Activated CD4-positive, alpha-beta T cell treated with anti-CD3 and anti-CD28 coated beads for 36 hours (primary cell): Measurements from ENCODE around the gene TBCA. TPM values are rescaled to one million over a fixed set of nuclear protein-coding genes. Genes with fewer than 3 reads are reported as not detected.

Experiments used
- ATAC-seq: fragments of 200-7000 bp; cut with Tn5 transposase; one replicate; pipeline ENCODE4 v1.10.0; 2021; ENCODE audit warnings: mild to moderate bottlenecking, moderate library complexity
- CTCF ChIA-PET: fragments of 350-600 bp; sonication (Branson Sonifier 250); formaldehyde crosslinking; loops from one replicate; lab custom pipeline; 2021; ENCODE audit warnings: antibody characterized with exemption; lab: Charles Lee
- POLR2A ChIA-PET: fragments of 350-600 bp; sonication (Branson Sonifier 250); formaldehyde crosslinking; loops from one replicate; lab custom pipeline; 2021; ENCODE audit warnings: antibody characterized with exemption, inconsistent platforms; lab: Charles Lee
- DNase-seq: peaks from one replicate; pipeline ENCODE4 v3.0.0-alpha.2; 2020
- H3K27ac Mint-ChIP-seq: one replicate; pipeline ENCODE4 v1.8.0; 2021; ENCODE audit warnings: mixed read lengths
- H3K27me3 Mint-ChIP-seq: one replicate; pipeline ENCODE4 v1.8.0; 2021; ENCODE audit warnings: mixed read lengths
- H3K36me3 Mint-ChIP-seq: one replicate; pipeline ENCODE4 v1.8.0; 2021; ENCODE audit warnings: low read depth, mixed read lengths
- H3K4me1 Mint-ChIP-seq: one replicate; pipeline ENCODE4 v1.8.0; 2021; ENCODE audit warnings: mixed read lengths
- H3K4me3 Mint-ChIP-seq: one replicate; pipeline ENCODE4 v1.8.0; 2021; ENCODE audit warnings: mild to moderate bottlenecking, moderate library complexity, mixed read lengths
- H3K9me3 Mint-ChIP-seq: one replicate; pipeline ENCODE4 v1.8.0; 2021; ENCODE audit warnings: low read depth, mixed read lengths
- intact Hi-C, 2 experiments: fragments of 100-400 bp; cut with DNase I in 1 of 2; cut with micrococcal nuclease in 1 of 2; formaldehyde crosslinking; loops; one replicate each; pipeline versions ENCODE4 v1.14.2 to v1.15.1; 2022 to 2024; cut with DNase I, micrococcal nuclease
- total RNA-seq, 2 experiments: library from RNA; stranded (reverse); gene quantifications; one replicate each; pipeline ENCODE4 v1.2.3, GENCODE V29; 2021

TBCA gene
- total RNA-seq, 2 experiments from 2014 or later, result 195 to 210 TPM

GRCh38 chr5:77658662-77659061 is 117.5 kb downstream of the TBCA start:
- DNase-seq, result no peak
- ChIA-PET POLR2A (no interaction called here), CTCF (no interaction called here)
- H3K4me3 Mint-ChIP-seq, result no peak overlapping the region
- peaks cover 15% of the 10 kb centered on the region for H3K4me1 Mint-ChIP-seq
- intact Hi-C loops, result no loop called here
- peaks cover 37% of the 10 kb centered on the region for H3K27me3 Mint-ChIP-seq
- ATAC-seq, result no peak
- no peaks in the 10 kb centered on the region for H3K9me3 Mint-ChIP-seq
- no peaks in the 10 kb centered on the region for H3K36me3 Mint-ChIP-seq
- no peak overlapping the region for H3K27ac Mint-ChIP-seq

GRCh38 chr5:77651343-77651742 is 124.8 kb downstream of the TBCA start:
- H3K27ac Mint-ChIP-seq, result no peak overlapping the region
- ChIA-PET CTCF (interaction anchor here (0.8 kb wide), 1 partner anchor 453 kb away, joined by 3 read pairs; no protein-coding TSS in a partner anchor), POLR2A (no interaction called here)
- H3K9me3 Mint-ChIP-seq, result no peaks in the 10 kb centered on the region
- ATAC-seq (no peak), DNase-seq (no peak)
- no peak overlapping the region for H3K4me3 Mint-ChIP-seq
- peaks cover 49% of the 10 kb centered on the region for H3K27me3 Mint-ChIP-seq
- H3K36me3 Mint-ChIP-seq, result no peaks in the 10 kb centered on the region
- H3K4me1 Mint-ChIP-seq, result no peaks in the 10 kb centered on the region
- intact Hi-C loops, result no loop called here

- POLR2A ChIA-PET, result no interaction called here
- Mint-ChIP-seq H3K36me3 (no peaks in the 10 kb centered on the region), H3K9me3 (no peaks in the 10 kb centered on the region), H3K27me3 (peaks cover 53% of the 10 kb centered on the region), H3K4me1 (no peaks in the 10 kb centered on the region), H3K4me3 (no peak overlapping the region), H3K27ac (no peak overlapping the region)
- ATAC-seq (no peak), DNase-seq (no peak)
- CTCF ChIA-PET, result interaction anchor here (0.5 to 0.8 kb wide), 2 partner anchors 9 to 453 kb away, joined by 3 read pairs; no protein-coding TSS in a partner anchor
- intact Hi-C loops, result no loop called here
Measured at GRCh38 chr5:77650686-77651085, 125.5 kb downstream of the TBCA start.

- peaks cover 51% of the 10 kb centered on the region for H3K27me3 Mint-ChIP-seq
- ChIA-PET POLR2A (no interaction called here), CTCF (interaction anchor here (0.5 kb wide), 1 partner anchor 9 kb away, joined by 3 read pairs; no protein-coding TSS in a partner anchor)
Measured at GRCh38 chr5:77649776-77650175, 126.4 kb downstream of the TBCA start.

GRCh38 chr5:77645995-77646639 is 130.0 kb downstream of the TBCA start:
- peaks cover under 1% of the 10 kb centered on the region for H3K9me3 Mint-ChIP-seq

More at GRCh38 chr5:77649776-77650175, 126.4 kb downstream of the TBCA start:
- intact Hi-C loops, result loop anchor here (5.0 to 10.0 kb wide), 3 partner anchors 125 to 513 kb away; partner anchors contain the start of gene TBCA (in 1 of the 2)
- Mint-ChIP-seq H3K9me3 (no peaks in the 10 kb centered on the region), H3K4me3 (no peak overlapping the region), H3K4me1 (peaks cover 2% of the 10 kb centered on the region), H3K27ac (no peak overlapping the region), H3K36me3 (no peaks in the 10 kb centered on the region)
- no peak for DNase-seq
- no peak for ATAC-seq

GRCh38 chr5:77645158-77645994 is 130.8 kb downstream of the TBCA start:
- DNase-seq (peak; percentile 61), ATAC-seq (peak; percentile 57)
- Mint-ChIP-seq H3K27me3 (peaks cover 74% of the 10 kb centered on the region), H3K4me3 (peak overlapping the region; percentile 50), H3K36me3 (no peaks in the 10 kb centered on the region), H3K9me3 (peaks cover 2% of the 10 kb centered on the region), H3K4me1 (peaks cover 19% of the 10 kb centered on the region), H3K27ac (no peak overlapping the region)
- intact Hi-C loops, result loop anchor here (5.0 to 10.0 kb wide), 3 partner anchors 129 to 517 kb away; partner anchors contain the start of gene TBCA (in 1 of the 2)
- POLR2A ChIA-PET, result no interaction called here
- CTCF ChIA-PET, result interaction anchor here (0.5 kb wide), 1 partner anchor 204 kb away, joined by 3 read pairs; no protein-coding TSS in a partner anchor

More at GRCh38 chr5:77645995-77646639, 130.0 kb downstream of the TBCA start:
- Mint-ChIP-seq H3K36me3 (no peaks in the 10 kb centered on the region), H3K27me3 (peaks cover 67% of the 10 kb centered on the region), H3K27ac (no peak overlapping the region), H3K4me3 (no peak overlapping the region), H3K4me1 (peaks cover 15% of the 10 kb centered on the region)
- intact Hi-C loops, result loop anchor here (5.0 to 10.0 kb wide), 3 partner anchors 129 to 516 kb away; partner anchors contain the start of gene TBCA (in 1 of the 2)
- CTCF ChIA-PET, result interaction anchor here (0.5 to 1.5 kb wide), 6 partner anchors 8 to 203 kb away, joined by 3 to 5 read pairs (median 3); partner anchors contain the start of gene OTP
- DNase-seq, result no peak
- ATAC-seq, result no peak
- POLR2A ChIA-PET, result no interaction called here

GRCh38 chr5:77644371-77645157 is 131.6 kb downstream of the TBCA start:
- no peak overlapping the region for H3K27ac Mint-ChIP-seq
- peak overlapping the region; percentile 50 for H3K4me3 Mint-ChIP-seq
- POLR2A ChIA-PET, result no interaction called here
- no peaks in the 10 kb centered on the region for H3K36me3 Mint-ChIP-seq
- H3K9me3 Mint-ChIP-seq, result peaks cover 2% of the 10 kb centered on the region
- H3K27me3 Mint-ChIP-seq, result peaks cover 74% of the 10 kb centered on the region
- CTCF ChIA-PET, result no interaction called here
- ATAC-seq, result no peak
- H3K4me1 Mint-ChIP-seq, result peaks cover 21% of the 10 kb centered on the region
- peak; percentile 7 for DNase-seq
- intact Hi-C loops, result loop anchor here (5.0 to 10.0 kb wide), 4 partner anchors 130 to 518 kb away; partner anchors contain the start of gene TBCA (in 1 of the 2)

- Mint-ChIP-seq H3K9me3 (peaks cover 2% of the 10 kb centered on the region), H3K4me3 (peak overlapping the region; percentile 32), H3K27ac (no peak overlapping the region), H3K4me1 (peaks cover 25% of the 10 kb centered on the region), H3K36me3 (no peaks in the 10 kb centered on the region), H3K27me3 (peaks cover 76% of the 10 kb centered on the region)
- intact Hi-C loops, result loop anchor here (2.0 to 10.0 kb wide), 4 partner anchors 17 to 329 kb away; partner anchors contain the start of gene TBCA (in 1 of the 2)
- ChIA-PET POLR2A (interaction anchor here (0.7 kb wide), 1 partner anchor 407 kb away, joined by 6 read pairs; no protein-coding TSS in a partner anchor), CTCF (interaction anchor here (0.7 to 1.3 kb wide), 2 partner anchors 19 to 21 kb away, joined by 3 read pairs; no protein-coding TSS in a partner anchor)
- DNase-seq, result peak; percentile 10
- no peak for ATAC-seq
Measured at GRCh38 chr5:77643654-77644370, 132.3 kb downstream of the TBCA start.

- ATAC-seq, result no peak
- Mint-ChIP-seq H3K4me1 (peaks cover 25% of the 10 kb centered on the region), H3K27ac (no peak overlapping the region), H3K4me3 (peak overlapping the region; percentile 32), H3K36me3 (no peaks in the 10 kb centered on the region), H3K27me3 (peaks cover 70% of the 10 kb centered on the region), H3K9me3 (peaks cover 2% of the 10 kb centered on the region)
- POLR2A ChIA-PET, result interaction anchor here (0.7 kb wide), 1 partner anchor 408 kb away, joined by 6 read pairs; no protein-coding TSS in a partner anchor
- DNase-seq, result no peak
- intact Hi-C loops, result loop anchor here (2.0 to 10.0 kb wide), 4 partner anchors 16 to 330 kb away; partner anchors contain the start of gene TBCA (in 1 of the 2)
- CTCF ChIA-PET, result interaction anchor here (0.7 to 1.3 kb wide), 2 partner anchors 19 to 20 kb away, joined by 3 read pairs; no protein-coding TSS in a partner anchor
Measured at GRCh38 chr5:77642738-77643653, 133.1 kb downstream of the TBCA start.
